ENCODE results near the gene TRAPPC10.

The TRAPPC10 gene

GRCh38 chr21:44021064-44021463 is 9.0 kb downstream of the TRAPPC10 start:
- peaks cover 16% of the 10 kb centered on the region for H3K79me2 ChIP-seq (ENCODE audit: control insufficient read depth, insufficient read depth, low read length, poor library complexity)
- H3K36me3 ChIP-seq (ENCODE audit: control insufficient read depth in 1 of 2, insufficient read depth in 2 of 2, low read length in 2 of 2) = peaks cover 0 to 1% of the 10 kb centered on the region in 2 experiments
- H3K23ac ChIP-seq (ENCODE audit: low read length) = no peak overlapping the region
- no peak overlapping the region for H4K8ac ChIP-seq (ENCODE audit: low read depth, low read length)
- WGBS (ENCODE audit: extremely low coverage, insufficient coverage, insufficient read length) = no CpG with 5 or more reads among the region's 1 CpG
- peaks cover 1% of the 10 kb centered on the region for H3K9me3 ChIP-seq (ENCODE audit: insufficient read depth, low read depth, low read length)
- H3K79me1 ChIP-seq (ENCODE audit: low read length) = no peaks in the 10 kb centered on the region
- no peak overlapping the region for H3K18ac ChIP-seq (ENCODE audit: low read length)
- H4K91ac ChIP-seq (ENCODE audit: low read depth, low read length) = no peak overlapping the region
- H3K9ac ChIP-seq (ENCODE audit: low read length) = no peak overlapping the region
- H3K27ac ChIP-seq (ENCODE audit: low read depth, low read length) = no peak overlapping the region
- no peak overlapping the region for H4K12ac ChIP-seq (ENCODE audit: low read depth, low read length)
- no peak overlapping the region for H2BK12ac ChIP-seq (ENCODE audit: low read length)
- no peak overlapping the region for H2AK5ac ChIP-seq (ENCODE audit: low read length)
- no peak overlapping the region for H2BK120ac ChIP-seq (ENCODE audit: insufficient read depth, low read length, poor library complexity)
- H3K4me1 ChIP-seq (ENCODE audit: control insufficient read depth in 1 of 2, insufficient read depth in 2 of 2, low read length in 2 of 2) = peaks cover 2 to 10% of the 10 kb centered on the region in 2 experiments
- no peaks in the 10 kb centered on the region for H3K27me3 ChIP-seq (ENCODE audit: insufficient read depth, low read length)
- no peak for DNase-seq
- H3K4me2 ChIP-seq (ENCODE audit: low read length) = no peak overlapping the region
- no peak overlapping the region for H3K4me3 ChIP-seq (ENCODE audit: low read depth, low read length)
- no peak overlapping the region for H2BK5ac ChIP-seq (ENCODE audit: low read depth, low read length, poor library complexity)
- H2AFZ ChIP-seq (ENCODE audit: insufficient read depth, low read length, poor library complexity) = no peak overlapping the region
- no peak overlapping the region for H3K4ac ChIP-seq (ENCODE audit: low read depth, low read length)
- H3K14ac ChIP-seq (ENCODE audit: low read length) = no peak overlapping the region

- peaks cover 2 to 11% of the 10 kb centered on the region in 2 experiments for H3K4me1 ChIP-seq (ENCODE audit: control insufficient read depth in 1 of 2, insufficient read depth in 2 of 2, low read length in 2 of 2)
Measured at GRCh38 chr21:44024257-44024656, 12.1 kb downstream of the TRAPPC10 start.

GRCh38 chr21:44024887-44025353 is 12.8 kb downstream of the TRAPPC10 start:
- no peak overlapping the region for H4K91ac ChIP-seq (ENCODE audit: low read depth, low read length)
- H3K27ac ChIP-seq (ENCODE audit: low read depth, low read length) = peak overlapping the region; percentile 17
- no peaks in the 10 kb centered on the region for H3K27me3 ChIP-seq (ENCODE audit: insufficient read depth, low read length)
- H2AFZ ChIP-seq (ENCODE audit: insufficient read depth, low read length, poor library complexity) = no peak overlapping the region
- no peaks in the 10 kb centered on the region for H3K36me3 ChIP-seq (ENCODE audit: control insufficient read depth in 1 of 2, insufficient read depth in 2 of 2, low read length in 2 of 2)
- H3K23ac ChIP-seq (ENCODE audit: low read length) = peak overlapping the region; percentile 61
- peak; percentile 8 to 34 for DNase-seq
- no peak overlapping the region for H3K14ac ChIP-seq (ENCODE audit: low read length)
- H3K79me2 ChIP-seq (ENCODE audit: control insufficient read depth, insufficient read depth, low read length, poor library complexity) = peaks cover 12% of the 10 kb centered on the region
- H2BK120ac ChIP-seq (ENCODE audit: insufficient read depth, low read length, poor library complexity) = no peak overlapping the region
- peak overlapping the region; percentile 68 for H3K9ac ChIP-seq (ENCODE audit: low read length)
- H4K12ac ChIP-seq (ENCODE audit: low read depth, low read length) = no peak overlapping the region
- no peak overlapping the region for H4K8ac ChIP-seq (ENCODE audit: low read depth, low read length)
- H3K4me2 ChIP-seq (ENCODE audit: low read length) = peak overlapping the region; percentile 31
- no peak overlapping the region for H3K4ac ChIP-seq (ENCODE audit: low read depth, low read length)
- H3K79me1 ChIP-seq (ENCODE audit: low read length) = no peaks in the 10 kb centered on the region
- peaks cover 2 to 11% of the 10 kb centered on the region in 2 experiments for H3K4me1 ChIP-seq (ENCODE audit: control insufficient read depth in 1 of 2, insufficient read depth in 2 of 2, low read length in 2 of 2)
- peaks cover 4% of the 10 kb centered on the region for H3K9me3 ChIP-seq (ENCODE audit: insufficient read depth, low read depth, low read length)
- WGBS (ENCODE audit: extremely low coverage, insufficient coverage, insufficient read length) = no CpG with 5 or more reads among the region's 8 CpGs
- H2BK12ac ChIP-seq (ENCODE audit: low read length) = no peak overlapping the region
- H3K4me3 ChIP-seq (ENCODE audit: low read depth, low read length) = no peak overlapping the region
- H2AK5ac ChIP-seq (ENCODE audit: low read length) = no peak overlapping the region
- no peak overlapping the region for H2BK5ac ChIP-seq (ENCODE audit: low read depth, low read length, poor library complexity)
- H3K18ac ChIP-seq (ENCODE audit: low read length) = no peak overlapping the region

More at GRCh38 chr21:44024257-44024656, 12.1 kb downstream of the TRAPPC10 start:
- Histone ChIP-seq H3K23ac (ENCODE audit: low read length) (no peak overlapping the region), H3K4me2 (ENCODE audit: low read length) (no peak overlapping the region), H2BK5ac (ENCODE audit: low read depth, low read length, poor library complexity) (no peak overlapping the region), H3K4me3 (ENCODE audit: low read depth, low read length) (no peak overlapping the region), H4K91ac (ENCODE audit: low read depth, low read length) (no peak overlapping the region), H3K27ac (ENCODE audit: low read depth, low read length) (no peak overlapping the region), H3K36me3 (ENCODE audit: control insufficient read depth in 1 of 2, insufficient read depth in 2 of 2, low read length in 2 of 2) (peaks cover 0 to 1% of the 10 kb centered on the region in 2 experiments), H3K27me3 (ENCODE audit: insufficient read depth, low read length) (no peaks in the 10 kb centered on the region), H2AFZ (ENCODE audit: insufficient read depth, low read length, poor library complexity) (no peak overlapping the region), H3K18ac (ENCODE audit: low read length) (no peak overlapping the region), H3K79me1 (ENCODE audit: low read length) (no peaks in the 10 kb centered on the region), H2BK12ac (ENCODE audit: low read length) (no peak overlapping the region), H2BK120ac (ENCODE audit: insufficient read depth, low read length, poor library complexity) (no peak overlapping the region), H4K12ac (ENCODE audit: low read depth, low read length) (no peak overlapping the region), H3K14ac (ENCODE audit: low read length) (no peak overlapping the region), H2AK5ac (ENCODE audit: low read length) (no peak overlapping the region), H4K8ac (ENCODE audit: low read depth, low read length) (no peak overlapping the region), H3K9me3 (ENCODE audit: insufficient read depth, low read depth, low read length) (peaks cover 1% of the 10 kb centered on the region), H3K4ac (ENCODE audit: low read depth, low read length) (peak overlapping the region; percentile 53), H3K9ac (ENCODE audit: low read length) (no peak overlapping the region), H3K79me2 (ENCODE audit: control insufficient read depth, insufficient read depth, low read length, poor library complexity) (peaks cover 15% of the 10 kb centered on the region)
- DNase-seq = no peak
- no CpG with 5 or more reads among the region's 1 CpG for WGBS (ENCODE audit: extremely low coverage, insufficient coverage, insufficient read length)

- Histone ChIP-seq H3K79me1 (ENCODE audit: low read length) (no peaks in the 10 kb centered on the region), H3K27ac (ENCODE audit: low read depth, low read length) (no peak overlapping the region), H4K12ac (ENCODE audit: low read depth, low read length) (no peak overlapping the region), H4K91ac (ENCODE audit: low read depth, low read length) (no peak overlapping the region), H3K14ac (ENCODE audit: low read length) (no peak overlapping the region), H3K23ac (ENCODE audit: low read length) (peak overlapping the region; percentile 17), H3K27me3 (ENCODE audit: insufficient read depth, low read length) (no peaks in the 10 kb centered on the region), H2BK12ac (ENCODE audit: low read length) (no peak overlapping the region), H3K9me3 (ENCODE audit: insufficient read depth, low read depth, low read length) (peaks cover 4% of the 10 kb centered on the region), H2AK5ac (ENCODE audit: low read length) (no peak overlapping the region), H3K4ac (ENCODE audit: low read depth, low read length) (peak overlapping the region; percentile 77), H3K4me1 (ENCODE audit: control insufficient read depth in 1 of 2, insufficient read depth in 2 of 2, low read length in 2 of 2) (peaks cover 2 to 11% of the 10 kb centered on the region in 2 experiments), H3K79me2 (ENCODE audit: control insufficient read depth, insufficient read depth, low read length, poor library complexity) (peaks cover 10% of the 10 kb centered on the region), H4K8ac (ENCODE audit: low read depth, low read length) (no peak overlapping the region), H2BK5ac (ENCODE audit: low read depth, low read length, poor library complexity) (no peak overlapping the region), H3K36me3 (ENCODE audit: control insufficient read depth in 1 of 2, insufficient read depth in 2 of 2, low read length in 2 of 2) (peaks cover 0 to 3% of the 10 kb centered on the region in 2 experiments), H3K4me2 (ENCODE audit: low read length) (no peak overlapping the region), H3K4me3 (ENCODE audit: low read depth, low read length) (no peak overlapping the region), H2AFZ (ENCODE audit: insufficient read depth, low read length, poor library complexity) (no peak overlapping the region), H3K18ac (ENCODE audit: low read length) (no peak overlapping the region), H2BK120ac (ENCODE audit: insufficient read depth, low read length, poor library complexity) (no peak overlapping the region), H3K9ac (ENCODE audit: low read length) (no peak overlapping the region)
- no peak for DNase-seq
- WGBS (ENCODE audit: extremely low coverage, insufficient coverage, insufficient read length) = no CpG with 5 or more reads among the region's 8 CpGs
Measured at GRCh38 chr21:44027607-44028286, 15.6 kb downstream of the TRAPPC10 start.

Data from trophoblast cell (in vitro differentiated cells and primary cell).